Neural progenitor cell (in vitro differentiated cells): Measurements from ENCODE around the gene USP17L5.
"Not testable (repeated sequence)": the region's sequence is repeated elsewhere in the genome, so short reads cannot be mapped to it uniquely, and the experiment has no call there.

ENCODE experiments used
- EZH2 ChIP-seq: fragments of 200-600 bp; sonication (generic); IDR thresholded peaks from 2 replicates; pipeline ENCODE4 v1.6.1; 2017; ENCODE audit warnings: antibody characterized with exemption, mild to moderate bottlenecking, moderate library complexity
- TF ChIP-seq, protein P1 (sequence below): fragments of 200-600 bp; sonication (generic); IDR thresholded peaks from 2 replicates; pipeline ENCODE4 v1.5.1; 2017; ENCODE audit warnings: antibody characterized with exemption, mild to moderate bottlenecking

DNA sequence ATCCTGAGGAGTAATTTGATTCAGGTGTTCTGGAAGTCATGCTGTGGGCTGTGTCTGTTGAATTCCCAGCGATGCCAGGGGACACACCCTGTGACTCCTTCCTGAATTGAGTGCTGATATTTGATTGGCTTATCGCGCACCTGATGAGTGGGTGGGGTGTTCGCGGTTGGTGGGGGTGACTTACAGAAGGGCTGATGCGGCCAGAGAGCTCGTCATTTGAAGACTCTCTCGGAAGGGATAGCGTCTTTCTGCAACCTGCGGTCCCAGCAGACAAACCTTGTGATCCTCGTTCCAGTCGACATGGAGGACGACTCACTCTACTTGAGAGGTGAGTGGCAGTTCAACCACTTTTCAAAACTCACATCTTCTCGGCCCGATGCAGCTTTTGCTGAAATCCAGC lies 4.6 kb downstream of the USP17L5 start, which contains the start of gene USP17L27:
- TF ChIP-seq, protein P1, sequence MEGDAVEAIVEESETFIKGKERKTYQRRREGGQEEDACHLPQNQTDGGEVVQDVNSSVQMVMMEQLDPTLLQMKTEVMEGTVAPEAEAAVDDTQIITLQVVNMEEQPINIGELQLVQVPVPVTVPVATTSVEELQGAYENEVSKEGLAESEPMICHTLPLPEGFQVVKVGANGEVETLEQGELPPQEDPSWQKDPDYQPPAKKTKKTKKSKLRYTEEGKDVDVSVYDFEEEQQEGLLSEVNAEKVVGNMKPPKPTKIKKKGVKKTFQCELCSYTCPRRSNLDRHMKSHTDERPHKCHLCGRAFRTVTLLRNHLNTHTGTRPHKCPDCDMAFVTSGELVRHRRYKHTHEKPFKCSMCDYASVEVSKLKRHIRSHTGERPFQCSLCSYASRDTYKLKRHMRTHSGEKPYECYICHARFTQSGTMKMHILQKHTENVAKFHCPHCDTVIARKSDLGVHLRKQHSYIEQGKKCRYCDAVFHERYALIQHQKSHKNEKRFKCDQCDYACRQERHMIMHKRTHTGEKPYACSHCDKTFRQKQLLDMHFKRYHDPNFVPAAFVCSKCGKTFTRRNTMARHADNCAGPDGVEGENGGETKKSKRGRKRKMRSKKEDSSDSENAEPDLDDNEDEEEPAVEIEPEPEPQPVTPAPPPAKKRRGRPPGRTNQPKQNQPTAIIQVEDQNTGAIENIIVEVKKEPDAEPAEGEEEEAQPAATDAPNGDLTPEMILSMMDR = not testable (repeated sequence)
- TF ChIP-seq EZH2 = not testable (repeated sequence)
